Measurements from ENCODE around the gene SRRM4. TPM values are rescaled to one million over a fixed set of nuclear protein-coding genes. Genes with fewer than 3 reads are reported as not detected.
A peak's percentile ranks its signal among the peaks of the same experiment; 100 is the strongest.

The SRRM4 gene
- total RNA-seq, 1 experiment from 2014 or later = 1.4 TPM

DNA sequence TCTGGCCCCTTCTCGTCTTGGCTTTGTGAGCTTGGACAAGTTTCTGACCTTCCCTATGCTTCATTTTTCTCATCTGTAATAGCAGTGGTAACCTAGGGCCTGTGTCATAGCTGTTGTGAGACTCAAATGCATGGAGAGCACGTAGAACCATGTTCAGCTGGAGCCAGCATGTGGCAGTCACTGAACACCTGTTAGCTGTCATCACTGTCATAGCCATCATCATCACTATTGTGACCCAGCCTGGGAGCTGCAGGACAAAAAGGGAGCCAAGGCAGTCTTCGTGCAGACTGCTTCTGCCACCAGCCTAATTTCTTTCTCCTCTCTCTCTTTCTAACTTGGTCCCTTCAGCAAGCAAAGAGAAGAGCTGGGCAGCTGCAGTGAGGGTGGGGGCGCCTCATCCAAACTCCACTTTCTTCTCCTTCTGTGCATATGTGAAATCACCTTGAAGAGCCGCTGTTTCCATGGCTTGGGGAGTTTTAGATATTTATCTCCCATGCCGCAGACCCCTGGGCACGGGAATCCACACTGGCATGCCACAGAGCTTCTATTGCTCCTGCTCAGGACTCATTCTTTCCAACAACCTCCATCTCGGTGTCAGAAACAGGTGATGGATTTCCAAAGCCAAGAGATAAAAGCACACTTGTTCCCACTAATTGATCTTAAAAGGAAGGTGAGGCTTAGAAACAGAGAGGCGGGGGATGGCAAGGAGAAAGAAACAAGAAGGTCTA lies 87.0 kb downstream of the SRRM4 start:
- no peak overlapping the region for H2AFZ ChIP-seq (ENCODE audit: low read length)
- no peak overlapping the region for H3T11ph ChIP-seq (ENCODE audit: low read length)
- H3K4me1 ChIP-seq (ENCODE audit: insufficient read depth, low read length) = peaks cover 7% of the 10 kb centered on the region; the same call in 1 of the 2 replicates
- H3K18ac ChIP-seq (ENCODE audit: insufficient read length, low read depth, low read length) = no peak overlapping the region
- no peak overlapping the region for H2BK12ac ChIP-seq (ENCODE audit: insufficient read length, low read depth, low read length)
- H4K8ac ChIP-seq (replicated peaks; ENCODE audit: insufficient read length, low read depth, low read length) = no peak overlapping the region
- H2AK5ac ChIP-seq (ENCODE audit: insufficient read length, low read length) = no peak overlapping the region
- no peaks in the 10 kb centered on the region for H3K79me1 ChIP-seq (ENCODE audit: insufficient read depth, low read depth, low read length, poor library complexity, severe bottlenecking)
- no peak overlapping the region for H3K56ac ChIP-seq (ENCODE audit: insufficient read length, low read depth, low read length)
- H2BK120ac ChIP-seq (ENCODE audit: low read depth, low read length, poor library complexity, severe bottlenecking) = no peak overlapping the region
- H2BK5ac ChIP-seq (ENCODE audit: insufficient read length, low read length) = no peak overlapping the region
- no peaks in the 10 kb centered on the region for H3K9me3 ChIP-seq (ENCODE audit: control insufficient read depth, low read depth, low read length)
- Mint-ChIP-seq H3K4me1 (peaks cover 22 to 27% of the 10 kb centered on the region in 2 experiments), H3K27ac (no peak overlapping the region), H3K4me3 (no peak overlapping the region), H3K27me3 (ENCODE audit: low read depth) (peaks cover 21% of the 10 kb centered on the region), H3K36me3 (ENCODE audit: insufficient read depth in 1 of 3, low read depth in 3 of 3) (no peaks in the 10 kb centered on the region), H3K9me3 (no peaks in the 10 kb centered on the region)
- DNase-seq = no peak
- H3K9ac ChIP-seq (ENCODE audit: extremely low read depth, insufficient read length, low read length) = no peak overlapping the region
- no peaks in the 10 kb centered on the region for H3K23me2 ChIP-seq (ENCODE audit: insufficient read length, low read depth, low read length, poor library complexity, severe bottlenecking)
- H3K14ac ChIP-seq (ENCODE audit: insufficient read depth, low read length) = no peak overlapping the region
- peak overlapping the region; percentile 91; the same call in 1 of the 2 replicates for H2BK15ac ChIP-seq (ENCODE audit: low read depth, low read length)
- TF ChIP-seq CTCF (conservative IDR thresholded peaks at IDR 0.05) = no peak
- no peak overlapping the region for H3K23ac ChIP-seq (ENCODE audit: insufficient read length, low read depth, low read length)
- WGBS (ENCODE audit: extremely low coverage, insufficient read length, low lambda C conversion rate) = no CpG with 5 or more reads among the region's 9 CpGs
- no peaks in the 10 kb centered on the region; the same call in 1 of the 2 replicates for H3K27me3 ChIP-seq (ENCODE audit: insufficient read depth, low read length)
- H3K79me2 ChIP-seq (ENCODE audit: insufficient read depth, low read length) = no peaks in the 10 kb centered on the region
- H4K5ac ChIP-seq (ENCODE audit: insufficient read length, low read depth, low read length) = no peak overlapping the region
- H3K4ac ChIP-seq (ENCODE audit: low read depth, low read length) = no peak overlapping the region
- H4K20me1 ChIP-seq (ENCODE audit: control insufficient read depth, insufficient read depth, insufficient read length) = no peaks in the 10 kb centered on the region
- no peak overlapping the region for H4K91ac ChIP-seq (ENCODE audit: insufficient read length, low read depth, low read length)
- no peak overlapping the region for H3K4me2 ChIP-seq (ENCODE audit: insufficient read depth, insufficient read length, low read length)
- no peak overlapping the region for H3K27ac ChIP-seq (ENCODE audit: insufficient read length, low read depth, low read length)
- no peak overlapping the region for H2BK20ac ChIP-seq (ENCODE audit: low read depth, low read length, poor library complexity, severe bottlenecking)

Data from H9 (cell line).